RWPE2 (cell line): Measurements from ENCODE around the gene SP100.

ENCODE experiments used
- ATAC-seq: fragments of 200-7000 bp; cut with Tn5 transposase; 3 replicates; pipeline ENCODE4 v1.9.1; 2021; ENCODE audit warnings: low read depth
- DNase-seq: peaks from one replicate; pipeline ENCODE4 v3.0.0-alpha.2; 2020; ENCODE audit warnings: low spot score
- H3K27ac ChIP-seq: fragments of 450-650 bp; 2 replicates; pipeline ENCODE4 v1.5.1; 2017; ENCODE audit warnings: mild to moderate bottlenecking; ENCODE audit not compliant: poor library complexity, severe bottlenecking
- H3K27me3 ChIP-seq: fragments of 250-450 bp; sonication (Bioruptor Pico); 2 replicates; pipeline ENCODE4 v1.5.1; 2021; ENCODE audit warnings: mild to moderate bottlenecking, moderate library complexity; ENCODE audit not compliant: insufficient read depth, poor library complexity, severe bottlenecking
- H3K36me3 ChIP-seq: fragments of 250-450 bp; sonication (Bioruptor Pico); 2 replicates; pipeline ENCODE4 v1.5.1; 2020; ENCODE audit warnings: low read depth, mild to moderate bottlenecking, moderate library complexity
- H3K4me1 ChIP-seq: fragments of 250-450 bp; sonication (Bioruptor Pico); 2 replicates; pipeline ENCODE4 v1.5.1; 2021; ENCODE audit warnings: mild to moderate bottlenecking, moderate library complexity; ENCODE audit not compliant: insufficient read depth, poor library complexity, severe bottlenecking
- H3K4me3 ChIP-seq: fragments of 250-450 bp; sonication (Bioruptor Pico); 2 replicates; pipeline ENCODE4 v1.5.1; 2021; ENCODE audit warnings: mild to moderate bottlenecking, moderate library complexity; ENCODE audit not compliant: severe bottlenecking
- H3K9me3 ChIP-seq: fragments of 250-450 bp; sonication (Bioruptor Pico); 2 replicates; pipeline ENCODE4 v1.5.1; 2021; ENCODE audit warnings: mild to moderate bottlenecking, moderate library complexity; ENCODE audit not compliant: severe bottlenecking
- TF ChIP-seq, protein P1 (sequence below): fragments of 450-650 bp; IDR thresholded peaks from one replicate; pipeline ENCODE4 v1.5.1; 2017; ENCODE audit warnings: mild to moderate bottlenecking, moderate library complexity; ENCODE audit not compliant: poor library complexity, severe bottlenecking

Gene SP100

DNA sequence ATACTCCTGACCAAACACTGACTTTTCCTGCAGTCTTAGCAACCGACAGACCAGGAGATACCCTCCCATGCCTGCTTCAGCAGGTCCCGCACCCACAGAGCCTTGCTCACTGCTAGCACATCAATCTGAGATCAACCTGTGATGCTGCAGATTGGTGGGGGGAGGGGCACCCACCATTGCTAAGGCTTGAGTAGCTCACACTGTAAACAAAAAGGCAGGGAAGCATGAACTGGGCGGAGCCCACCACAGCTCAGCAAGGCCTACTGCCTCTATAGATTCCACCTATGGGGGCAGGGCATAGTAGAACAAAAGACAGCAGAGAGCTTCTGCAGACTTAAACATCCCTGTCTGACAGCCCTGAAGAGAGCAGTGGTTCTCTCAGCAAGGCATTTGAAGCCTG, 109.7 kb downstream of the SP100 start:
- H3K36me3 ChIP-seq: no peaks in the 10 kb centered on the region
- H3K27ac ChIP-seq: no peak overlapping the region
- peaks cover under 1% of the 10 kb centered on the region for H3K4me1 ChIP-seq
- peaks cover 13% of the 10 kb centered on the region for H3K9me3 ChIP-seq
- no peak for ATAC-seq
- TF ChIP-seq, protein P1, sequence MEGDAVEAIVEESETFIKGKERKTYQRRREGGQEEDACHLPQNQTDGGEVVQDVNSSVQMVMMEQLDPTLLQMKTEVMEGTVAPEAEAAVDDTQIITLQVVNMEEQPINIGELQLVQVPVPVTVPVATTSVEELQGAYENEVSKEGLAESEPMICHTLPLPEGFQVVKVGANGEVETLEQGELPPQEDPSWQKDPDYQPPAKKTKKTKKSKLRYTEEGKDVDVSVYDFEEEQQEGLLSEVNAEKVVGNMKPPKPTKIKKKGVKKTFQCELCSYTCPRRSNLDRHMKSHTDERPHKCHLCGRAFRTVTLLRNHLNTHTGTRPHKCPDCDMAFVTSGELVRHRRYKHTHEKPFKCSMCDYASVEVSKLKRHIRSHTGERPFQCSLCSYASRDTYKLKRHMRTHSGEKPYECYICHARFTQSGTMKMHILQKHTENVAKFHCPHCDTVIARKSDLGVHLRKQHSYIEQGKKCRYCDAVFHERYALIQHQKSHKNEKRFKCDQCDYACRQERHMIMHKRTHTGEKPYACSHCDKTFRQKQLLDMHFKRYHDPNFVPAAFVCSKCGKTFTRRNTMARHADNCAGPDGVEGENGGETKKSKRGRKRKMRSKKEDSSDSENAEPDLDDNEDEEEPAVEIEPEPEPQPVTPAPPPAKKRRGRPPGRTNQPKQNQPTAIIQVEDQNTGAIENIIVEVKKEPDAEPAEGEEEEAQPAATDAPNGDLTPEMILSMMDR: no peak
- H3K4me3 ChIP-seq: no peak overlapping the region
- no peaks in the 10 kb centered on the region for H3K27me3 ChIP-seq
- DNase-seq: no peak

DNA sequence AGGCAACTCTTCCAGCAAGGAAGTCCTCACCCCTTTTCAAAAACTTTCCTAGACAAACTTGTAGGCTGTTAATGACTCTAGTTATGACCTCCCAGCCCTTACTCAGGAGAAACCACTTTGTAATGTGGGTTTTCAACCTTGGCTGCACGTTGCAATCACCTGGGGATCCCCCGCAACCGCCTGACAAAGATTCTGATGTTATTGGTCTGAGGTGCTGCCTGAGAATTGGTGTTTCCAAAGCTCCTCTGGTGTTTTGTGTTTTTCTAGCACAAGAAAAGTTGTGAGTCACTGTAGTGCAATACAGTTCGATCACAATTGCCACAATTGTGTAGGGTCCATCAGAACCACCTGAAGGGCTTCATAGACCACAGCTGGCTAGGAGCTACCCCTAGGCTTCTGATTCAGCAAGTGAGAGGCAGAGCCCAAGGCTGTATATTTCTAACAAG, 121.6 kb downstream of the SP100 start:
- no peak for ATAC-seq
- DNase-seq: no peak
- Histone ChIP-seq H3K36me3 (0 out of 2 replicates have a peak, but pooled peaks cover 2% of the 10 kb centered on the region), H3K27ac (no peak overlapping the region), H3K4me3 (no peak overlapping the region), H3K4me1 (peaks cover 6% of the 10 kb centered on the region), H3K27me3 (no peaks in the 10 kb centered on the region), H3K9me3 (no peaks in the 10 kb centered on the region)
- TF ChIP-seq, protein P1: no peak

DNA sequence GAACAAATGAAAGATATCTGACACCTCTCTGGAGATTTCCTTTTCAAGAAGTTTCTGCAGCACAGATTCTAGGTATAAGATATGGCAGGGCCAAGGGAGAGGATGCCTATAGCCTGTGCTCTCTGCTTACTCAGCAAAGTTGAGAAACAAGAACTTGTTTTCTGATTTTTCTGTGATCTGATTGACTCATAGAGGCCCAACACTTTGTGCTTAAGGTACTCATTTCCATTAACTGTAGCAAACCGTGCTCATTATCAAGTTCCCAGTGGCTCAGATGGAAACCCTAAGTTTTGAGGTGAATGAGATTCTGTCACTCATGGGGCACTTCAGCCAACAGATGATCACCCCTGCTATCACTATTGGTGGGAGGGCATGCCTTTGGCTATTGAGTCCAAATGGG, 124.3 kb downstream of the SP100 start:
- Histone ChIP-seq H3K36me3 (peaks cover 7% of the 10 kb centered on the region; the same call in 1 of the 2 replicates), H3K9me3 (no peaks in the 10 kb centered on the region), H3K27me3 (no peaks in the 10 kb centered on the region), H3K4me1 (peaks cover 6% of the 10 kb centered on the region), H3K27ac (no peak overlapping the region), H3K4me3 (no peak overlapping the region)
- TF ChIP-seq, protein P1: no peak
- no peak for DNase-seq
- no peak for ATAC-seq

DNA sequence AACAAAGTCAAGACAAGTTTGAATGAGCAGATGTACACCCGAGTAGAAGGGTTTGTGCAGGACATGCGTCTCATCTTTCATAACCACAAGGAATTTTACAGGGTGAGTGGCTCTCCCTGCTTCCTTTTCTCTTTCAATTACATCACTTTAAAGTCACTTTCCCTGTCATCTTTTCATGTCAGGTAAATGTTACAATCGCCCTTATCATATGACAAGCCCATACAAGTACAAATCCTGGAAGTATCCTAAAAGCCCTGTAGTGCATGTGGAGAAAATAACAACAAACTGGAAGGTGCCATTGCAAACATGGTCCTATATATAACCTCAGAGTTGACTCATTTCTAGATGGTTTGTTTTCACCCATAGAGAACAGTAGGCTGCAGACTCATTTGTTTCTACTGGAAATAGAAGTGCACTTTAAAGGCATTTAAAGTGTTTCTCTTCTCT, 126.0 kb downstream of the SP100 start:
- Histone ChIP-seq H3K27me3 (no peaks in the 10 kb centered on the region), H3K27ac (no peak overlapping the region), H3K4me3 (no peak overlapping the region), H3K4me1 (peaks cover 6% of the 10 kb centered on the region), H3K9me3 (no peaks in the 10 kb centered on the region), H3K36me3 (peaks cover 7% of the 10 kb centered on the region; the same call in 1 of the 2 replicates)
- ATAC-seq: peak; percentile 65
- DNase-seq: no peak
- TF ChIP-seq, protein P1: no peak

DNA sequence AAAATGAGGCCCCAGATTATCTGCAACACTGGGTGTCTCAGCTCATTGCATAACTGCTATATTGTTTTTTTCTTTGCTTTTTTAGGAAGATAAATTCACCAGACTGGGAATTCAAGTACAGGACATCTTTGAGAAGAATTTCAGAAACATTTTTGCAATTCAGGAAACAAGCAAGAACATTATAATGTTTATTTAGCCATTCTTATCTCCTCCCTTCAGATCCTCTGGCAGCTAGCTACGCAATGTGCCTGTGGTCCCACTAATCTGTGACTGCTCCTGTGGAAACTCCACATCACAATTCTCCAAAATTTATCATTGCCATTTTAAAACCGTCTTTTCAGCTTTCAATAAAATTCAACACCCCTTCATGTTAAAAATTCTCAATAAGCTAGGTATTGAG, 126.8 kb downstream of the SP100 start:
- Histone ChIP-seq H3K9me3 (no peaks in the 10 kb centered on the region), H3K27ac (no peak overlapping the region), H3K4me3 (no peak overlapping the region), H3K4me1 (peaks cover 6% of the 10 kb centered on the region), H3K27me3 (no peaks in the 10 kb centered on the region), H3K36me3 (peaks cover 7% of the 10 kb centered on the region; the same call in 1 of the 2 replicates)
- TF ChIP-seq, protein P1: no peak
- ATAC-seq: no peak
- DNase-seq: no peak
